COLO668 (cell line): ENCODE measurements around the gene IRF6.
"Not testable (repeated sequence)": the region's sequence is repeated elsewhere in the genome, so short reads cannot be mapped to it uniquely, and the experiment has no call there.

Experiments
- DNase-seq: peaks from one replicate; lab custom pipeline; 2025; ENCODE audit not compliant: unreplicated experiment; lab: John Stamatoyannopoulos, UW

Gene IRF6

GRCh38 chr1:209823143-209824041 lies 17.4 kb upstream of the IRF6 start:
- no peak for DNase-seq

- DNase-seq = no peak
Observed at GRCh38 chr1:209822706-209823105, 16.8 kb upstream of the IRF6 start.

GRCh38 chr1:209820986-209821385 lies 15.0 kb upstream of the IRF6 start:
- no peak for DNase-seq

GRCh38 chr1:209819058-209819457 lies 13.1 kb upstream of the IRF6 start:
- DNase-seq = no peak

GRCh38 chr1:209817691-209818090 lies 11.7 kb upstream of the IRF6 start:
- no peak for DNase-seq

- DNase-seq = no peak
Observed at GRCh38 chr1:209816923-209817322, 11.0 kb upstream of the IRF6 start.

- DNase-seq = peak; percentile 45
Observed at GRCh38 chr1:209815931-209816341, 10.0 kb upstream of the IRF6 start.

GRCh38 chr1:209815490-209815889 lies 9.5 kb upstream of the IRF6 start:
- no peak for DNase-seq

GRCh38 chr1:209813902-209814301 lies 8.0 kb upstream of the IRF6 start:
- DNase-seq = no peak

- DNase-seq = peak; percentile 18
Observed at GRCh38 chr1:209810783-209811182, 4.8 kb upstream of the IRF6 start.

- DNase-seq = no peak
Observed at GRCh38 chr1:209809611-209810010, 3.7 kb upstream of the IRF6 start.

GRCh38 chr1:209808059-209808581 lies 2.2 kb upstream of the IRF6 start:
- peak; percentile 95 for DNase-seq

GRCh38 chr1:209807509-209807908 lies 1.6 kb upstream of the IRF6 start:
- no peak for DNase-seq

- DNase-seq = peak; percentile 44
Observed at GRCh38 chr1:209805341-209805781, 581 bp downstream of the IRF6 start.

GRCh38 chr1:209803568-209803967 lies 2.4 kb downstream of the IRF6 start:
- DNase-seq = no peak

GRCh38 chr1:209802780-209803152 lies 3.2 kb downstream of the IRF6 start:
- no peak for DNase-seq

- DNase-seq = no peak
Observed at GRCh38 chr1:209802117-209802779, 3.7 kb downstream of the IRF6 start.

- DNase-seq = no peak
Observed at GRCh38 chr1:209800984-209801834, 4.7 kb downstream of the IRF6 start.

- DNase-seq = no peak
Observed at GRCh38 chr1:209797978-209798639, 7.8 kb downstream of the IRF6 start.

- not testable (repeated sequence) for DNase-seq
Observed at GRCh38 chr1:209793711-209794110, 12.2 kb downstream of the IRF6 start.

GRCh38 chr1:209791920-209792319 lies 14.0 kb downstream of the IRF6 start:
- no peak for DNase-seq
